ENCODE data around the gene C10orf62.
"Not testable (repeated sequence)": the region's sequence is repeated elsewhere in the genome, so short reads cannot be mapped to it uniquely, and the experiment has no call there.

Gene C10orf62

GRCh38 chr10:97550336-97551149, 39.0 kb upstream of the C10orf62 start:
- H3K36me3 ChIP-seq (ENCODE audit: control insufficient read depth, insufficient read depth, low read length, severe bottlenecking): no peaks in the 10 kb centered on the region
- no peaks in the 10 kb centered on the region for H3K9me3 ChIP-seq (ENCODE audit: control insufficient read depth, low read length)
- H3K4me3 ChIP-seq (ENCODE audit: low read length): no peak overlapping the region
- H3K27me3 ChIP-seq (replicated peaks; ENCODE audit: control insufficient read depth, insufficient read depth, low read length): no peaks in the 10 kb centered on the region
- no peak for DNase-seq (ENCODE audit: low read depth)
- H3K4me1 ChIP-seq (ENCODE audit: control insufficient read depth, insufficient read depth, low read length): peaks cover 41% of the 10 kb centered on the region
- peak overlapping the region; percentile 76 for H3K9ac ChIP-seq (ENCODE audit: low read length)

DNA sequence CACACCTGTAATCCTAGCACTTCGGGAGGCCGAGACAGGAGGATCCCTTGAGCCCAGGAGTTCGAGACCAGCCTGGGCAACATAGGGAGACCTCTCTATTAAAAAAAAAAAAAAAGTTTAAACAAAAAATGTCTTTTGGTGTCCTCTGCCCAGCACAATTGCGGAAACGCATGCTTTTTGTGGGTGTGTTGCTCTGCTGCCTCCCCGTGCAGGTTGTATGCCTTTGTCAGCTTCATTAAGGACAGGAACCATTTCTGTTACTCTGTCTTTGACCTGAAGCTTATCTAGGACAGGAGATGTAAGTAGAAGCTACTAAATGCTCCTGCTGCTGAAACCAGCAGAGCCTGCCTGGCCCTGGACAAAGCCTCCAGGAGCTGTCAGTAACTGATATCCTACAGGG, 38.2 kb upstream of the C10orf62 start:
- no peak overlapping the region for H3K9ac ChIP-seq (ENCODE audit: low read length)
- peaks cover 41% of the 10 kb centered on the region for H3K4me1 ChIP-seq (ENCODE audit: control insufficient read depth, insufficient read depth, low read length)
- no peak for DNase-seq (ENCODE audit: low read depth)

GRCh38 chr10:97553575-97554031, 35.9 kb upstream of the C10orf62 start:
- no peaks in the 10 kb centered on the region for H3K36me3 ChIP-seq (ENCODE audit: control insufficient read depth, insufficient read depth, low read length, severe bottlenecking)
- H3K27me3 ChIP-seq (replicated peaks; ENCODE audit: control insufficient read depth, insufficient read depth, low read length): no peaks in the 10 kb centered on the region
- H3K4me1 ChIP-seq (ENCODE audit: control insufficient read depth, insufficient read depth, low read length): peaks cover 35% of the 10 kb centered on the region
- no peak overlapping the region for H3K4me3 ChIP-seq (ENCODE audit: low read length)
- no peaks in the 10 kb centered on the region for H3K9me3 ChIP-seq (ENCODE audit: control insufficient read depth, low read length)
- DNase-seq (ENCODE audit: low read depth): peak; percentile 90
- peak overlapping the region; percentile 3 for H3K9ac ChIP-seq (ENCODE audit: low read length)

More for the DNA sequence above, 38.2 kb upstream of the C10orf62 start:
- Histone ChIP-seq H3K27me3 (replicated peaks; ENCODE audit: control insufficient read depth, insufficient read depth, low read length) (no peaks in the 10 kb centered on the region), H3K9me3 (ENCODE audit: control insufficient read depth, low read length) (no peaks in the 10 kb centered on the region), H3K4me3 (ENCODE audit: low read length) (no peak overlapping the region), H3K36me3 (ENCODE audit: control insufficient read depth, insufficient read depth, low read length, severe bottlenecking) (no peaks in the 10 kb centered on the region)

- H3K4me1 ChIP-seq (ENCODE audit: control insufficient read depth, insufficient read depth, low read length): peaks cover 31% of the 10 kb centered on the region
- not testable (repeated sequence) for H3K9ac ChIP-seq (ENCODE audit: low read length); H3K36me3 ChIP-seq (ENCODE audit: control insufficient read depth, insufficient read depth, low read length, severe bottlenecking); H3K9me3 ChIP-seq (ENCODE audit: control insufficient read depth, low read length); DNase-seq (ENCODE audit: low read depth); H3K27me3 ChIP-seq (replicated peaks; ENCODE audit: control insufficient read depth, insufficient read depth, low read length); H3K4me3 ChIP-seq (ENCODE audit: low read length)
Measured at GRCh38 chr10:97554336-97554735, 35.2 kb upstream of the C10orf62 start.

- not testable (repeated sequence) for H3K4me3 ChIP-seq (ENCODE audit: low read length); DNase-seq (ENCODE audit: low read depth); H3K36me3 ChIP-seq (ENCODE audit: control insufficient read depth, insufficient read depth, low read length, severe bottlenecking); H3K27me3 ChIP-seq (replicated peaks; ENCODE audit: control insufficient read depth, insufficient read depth, low read length); H3K9me3 ChIP-seq (ENCODE audit: control insufficient read depth, low read length); H3K9ac ChIP-seq (ENCODE audit: low read length)
- H3K4me1 ChIP-seq (ENCODE audit: control insufficient read depth, insufficient read depth, low read length): peaks cover 22% of the 10 kb centered on the region
Measured at GRCh38 chr10:97555541-97555940, 34.0 kb upstream of the C10orf62 start.

GRCh38 chr10:97560731-97561381, 28.7 kb upstream of the C10orf62 start:
- not testable (repeated sequence) for H3K36me3 ChIP-seq (ENCODE audit: control insufficient read depth, insufficient read depth, low read length, severe bottlenecking); H3K4me1 ChIP-seq (ENCODE audit: control insufficient read depth, insufficient read depth, low read length); H3K27me3 ChIP-seq (replicated peaks; ENCODE audit: control insufficient read depth, insufficient read depth, low read length); H3K9me3 ChIP-seq (ENCODE audit: control insufficient read depth, low read length); DNase-seq (ENCODE audit: low read depth)
- Histone ChIP-seq H3K9ac (ENCODE audit: low read length) (peak overlapping the region; percentile 70), H3K4me3 (ENCODE audit: low read length) (peak overlapping the region; percentile 76)

DNA sequence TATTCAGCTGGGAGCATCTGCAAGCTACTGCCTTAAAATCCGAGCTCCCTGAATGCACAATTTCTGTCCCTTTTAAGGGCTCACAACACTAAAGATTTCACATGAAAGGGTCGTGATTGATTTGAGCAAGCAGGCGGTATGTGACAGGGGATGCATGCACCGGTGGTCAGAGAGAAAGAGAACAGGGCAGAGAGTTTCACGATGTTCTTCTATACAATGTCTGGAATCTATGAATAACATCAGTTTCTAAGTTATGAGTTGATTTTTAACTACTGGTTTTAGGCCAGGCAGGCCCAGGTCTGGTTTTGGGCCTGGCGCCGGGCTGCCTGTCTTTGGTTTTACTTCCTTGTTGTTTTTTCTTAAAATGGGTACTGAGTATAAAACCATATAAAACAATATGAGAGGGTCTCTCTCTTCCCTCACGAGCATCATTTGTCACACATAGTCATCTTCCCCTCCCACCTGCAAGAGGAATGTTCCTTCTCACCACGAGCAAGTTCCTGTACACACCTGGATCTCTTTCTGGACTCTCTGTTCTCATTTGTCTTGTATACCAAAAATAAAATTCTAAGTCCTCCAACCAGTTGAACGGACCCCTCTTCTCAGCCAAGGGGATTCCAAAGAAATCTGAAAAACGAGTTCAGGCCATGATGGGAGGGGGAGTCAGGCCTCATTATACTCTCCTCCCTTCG, 28.0 kb upstream of the C10orf62 start:
- H3K4me1 ChIP-seq (ENCODE audit: control insufficient read depth, insufficient read depth, low read length); H3K36me3 ChIP-seq (ENCODE audit: control insufficient read depth, insufficient read depth, low read length, severe bottlenecking); H3K9me3 ChIP-seq (ENCODE audit: control insufficient read depth, low read length); DNase-seq (ENCODE audit: low read depth); H3K27me3 ChIP-seq (replicated peaks; ENCODE audit: control insufficient read depth, insufficient read depth, low read length): not testable (repeated sequence)
- Histone ChIP-seq H3K4me3 (ENCODE audit: low read length) (peak overlapping the region; percentile 76), H3K9ac (ENCODE audit: low read length) (peak overlapping the region; percentile 70)

DNA sequence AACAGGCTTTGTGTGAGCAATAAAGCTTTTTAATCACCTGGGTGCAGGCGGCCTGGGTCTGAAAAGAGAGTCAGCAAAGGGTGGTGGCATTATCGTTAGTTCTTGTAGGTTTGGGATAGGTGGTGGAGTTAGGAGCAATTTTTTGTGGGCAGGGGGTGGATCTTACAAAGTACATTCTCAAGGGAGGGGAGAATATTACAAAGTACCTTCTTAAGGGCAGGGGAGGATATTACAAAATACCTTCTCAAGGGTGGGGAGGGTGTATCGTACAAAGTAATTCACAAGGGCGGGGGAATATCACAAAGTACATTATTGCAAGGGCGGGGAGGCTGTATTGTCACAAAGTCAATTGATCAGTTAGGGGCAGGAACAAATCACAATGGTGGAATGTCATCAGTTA, 27.2 kb upstream of the C10orf62 start:
- DNase-seq (ENCODE audit: low read depth); H3K9me3 ChIP-seq (ENCODE audit: control insufficient read depth, low read length); H3K4me1 ChIP-seq (ENCODE audit: control insufficient read depth, insufficient read depth, low read length); H3K9ac ChIP-seq (ENCODE audit: low read length); H3K27me3 ChIP-seq (replicated peaks; ENCODE audit: control insufficient read depth, insufficient read depth, low read length); H3K4me3 ChIP-seq (ENCODE audit: low read length); H3K36me3 ChIP-seq (ENCODE audit: control insufficient read depth, insufficient read depth, low read length, severe bottlenecking): not testable (repeated sequence)

DNA sequence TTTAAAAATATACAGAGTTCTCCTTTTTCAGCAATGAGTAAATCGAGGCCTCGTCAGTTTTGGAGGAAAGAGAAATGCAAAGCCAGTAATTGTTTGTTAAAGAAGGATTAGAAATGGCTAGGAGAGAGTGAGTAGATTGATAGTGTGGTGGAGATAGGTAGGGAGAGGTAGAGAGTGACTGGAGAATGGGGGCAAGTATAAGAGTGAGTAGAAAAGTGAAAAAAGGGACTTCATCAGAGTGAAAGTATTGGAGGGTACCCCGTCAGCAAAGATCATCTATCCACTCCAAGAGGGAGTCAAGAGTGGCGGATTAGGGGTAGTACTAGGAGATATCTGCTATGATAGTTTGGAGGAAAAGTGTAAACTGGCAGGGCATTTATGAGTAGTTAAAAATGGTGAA, 26.2 kb upstream of the C10orf62 start:
- Histone ChIP-seq H3K36me3 (ENCODE audit: control insufficient read depth, insufficient read depth, low read length, severe bottlenecking) (peaks cover 5% of the 10 kb centered on the region), H3K9ac (ENCODE audit: low read length) (no peak overlapping the region)
- no peak for DNase-seq (ENCODE audit: low read depth)

DNA sequence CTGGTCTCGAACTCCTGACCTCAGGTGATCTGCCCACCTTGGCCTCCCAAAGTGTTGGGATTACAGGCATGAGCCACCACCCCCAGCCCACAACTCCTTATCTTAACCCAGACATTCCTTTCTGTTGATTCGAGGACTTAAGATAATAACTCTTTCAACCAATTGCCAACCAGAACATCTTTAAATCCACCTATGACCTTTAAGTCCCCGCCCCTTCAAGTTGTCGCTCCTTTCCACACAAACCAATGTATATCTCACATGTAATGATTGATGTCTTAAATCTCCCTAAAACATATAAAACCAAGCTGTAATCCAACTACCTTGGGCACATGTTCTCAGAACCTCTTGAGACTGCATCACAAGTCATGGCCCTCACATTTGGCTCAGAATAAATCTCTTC, 24.7 kb upstream of the C10orf62 start:
- Histone ChIP-seq H3K4me3 (ENCODE audit: low read length) (no peak overlapping the region), H3K27me3 (replicated peaks; ENCODE audit: control insufficient read depth, insufficient read depth, low read length) (no peaks in the 10 kb centered on the region), H3K9me3 (ENCODE audit: control insufficient read depth, low read length) (no peaks in the 10 kb centered on the region), H3K4me1 (ENCODE audit: control insufficient read depth, insufficient read depth, low read length) (peaks cover 8% of the 10 kb centered on the region), H3K36me3 (ENCODE audit: control insufficient read depth, insufficient read depth, low read length, severe bottlenecking) (peaks cover 19% of the 10 kb centered on the region), H3K9ac (ENCODE audit: low read length) (no peak overlapping the region)
- DNase-seq (ENCODE audit: low read depth): no peak

More for the DNA sequence above, 26.2 kb upstream of the C10orf62 start:
- Histone ChIP-seq H3K4me3 (ENCODE audit: low read length) (no peak overlapping the region), H3K4me1 (ENCODE audit: control insufficient read depth, insufficient read depth, low read length) (peaks cover 8% of the 10 kb centered on the region), H3K27me3 (replicated peaks; ENCODE audit: control insufficient read depth, insufficient read depth, low read length) (no peaks in the 10 kb centered on the region), H3K9me3 (ENCODE audit: control insufficient read depth, low read length) (no peaks in the 10 kb centered on the region)

DNA sequence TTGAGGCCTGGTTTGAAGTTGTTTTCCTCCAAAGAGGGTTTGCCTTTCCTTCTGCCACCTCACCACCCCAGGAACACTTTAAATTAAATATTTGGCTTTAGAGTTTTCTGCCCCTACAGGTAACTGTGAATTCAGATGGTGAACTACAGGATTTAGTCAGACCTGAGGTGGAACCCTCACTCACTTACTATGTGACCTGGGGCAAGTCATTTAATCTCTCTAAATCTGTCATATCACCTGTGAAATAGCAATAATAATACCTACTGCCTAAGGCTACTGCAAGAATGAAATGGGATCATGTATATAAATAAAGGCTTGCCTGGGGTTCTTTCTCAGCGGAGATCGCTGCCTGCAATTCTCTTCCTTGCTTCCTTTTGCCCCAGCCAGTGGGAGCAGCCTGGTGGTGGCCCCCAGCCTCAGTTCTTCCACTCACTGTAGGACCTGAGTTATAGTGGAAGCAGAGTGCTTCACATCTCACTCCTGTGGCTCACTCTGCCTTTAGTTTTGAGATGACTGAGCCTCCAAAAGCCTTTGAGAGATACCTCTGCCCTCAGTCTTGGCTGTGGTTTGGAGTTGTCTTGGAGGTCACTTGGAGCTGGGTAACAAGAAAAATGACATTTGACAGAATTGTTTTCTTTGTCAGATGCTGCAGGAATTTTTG, 23.1 kb upstream of the C10orf62 start:
- Histone ChIP-seq H3K4me1 (ENCODE audit: control insufficient read depth, insufficient read depth, low read length) (peaks cover 4% of the 10 kb centered on the region), H3K9me3 (ENCODE audit: control insufficient read depth, low read length) (no peaks in the 10 kb centered on the region), H3K9ac (ENCODE audit: low read length) (no peak overlapping the region), H3K36me3 (ENCODE audit: control insufficient read depth, insufficient read depth, low read length, severe bottlenecking) (peaks cover 35% of the 10 kb centered on the region), H3K4me3 (ENCODE audit: low read length) (no peak overlapping the region), H3K27me3 (replicated peaks; ENCODE audit: control insufficient read depth, insufficient read depth, low read length) (no peaks in the 10 kb centered on the region)
- DNase-seq (ENCODE audit: low read depth): no peak

All from adipocyte (in vitro differentiated cells).